ENCODE results near the gene ELF4.

Gene ELF4

DNA sequence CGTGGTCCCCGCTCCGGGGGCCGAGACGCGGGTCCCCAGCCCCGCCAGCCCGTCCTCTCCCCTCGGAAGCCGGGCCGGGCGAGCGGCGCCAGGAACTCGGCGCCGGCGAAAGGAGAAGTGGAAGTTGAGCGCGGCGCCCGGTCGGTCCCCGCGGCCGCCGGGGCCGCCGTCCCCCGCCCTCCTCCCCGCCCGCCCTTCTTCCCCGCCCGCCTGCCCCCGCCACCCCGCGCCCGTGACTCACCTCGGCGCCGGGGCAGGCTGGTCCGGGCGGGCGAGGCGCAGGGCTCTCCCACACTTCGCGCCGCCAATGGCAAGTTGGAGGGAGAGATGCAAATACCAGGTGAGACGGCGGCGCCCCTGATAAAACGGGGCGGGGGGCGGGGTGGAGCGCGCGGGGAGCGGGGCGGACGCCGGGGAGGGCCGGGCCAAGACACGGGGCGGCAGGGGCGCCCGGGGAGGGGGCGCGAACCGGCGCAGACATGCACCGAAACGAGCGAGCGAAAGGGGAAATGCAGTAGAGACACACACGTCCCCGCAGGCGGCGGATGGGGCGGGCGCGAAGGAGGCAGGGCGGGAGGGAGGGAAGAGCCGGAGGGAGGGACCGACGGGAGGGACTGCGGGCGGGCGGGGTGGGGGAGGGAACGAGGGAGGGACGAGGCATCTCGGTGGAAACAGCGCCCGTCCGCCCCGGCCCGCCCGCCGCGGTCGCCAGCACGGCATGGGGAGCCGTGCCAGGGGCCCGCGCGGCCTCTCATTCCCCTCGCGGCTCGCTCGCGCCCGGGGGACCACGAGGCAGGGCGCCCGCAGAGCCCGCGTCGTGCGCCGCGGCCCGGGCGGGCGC is at the start of gene ELF4:
Gene ELF4, minus strand, starts transcription at position 119 of the 841 bp plus-strand sequence. CDS start 29,167 bp downstream, outside the sequence.
- in situ Hi-C loops (cut with MboI; ENCODE audit: low sequenced_read_pairs), result no loop called here

DNA sequence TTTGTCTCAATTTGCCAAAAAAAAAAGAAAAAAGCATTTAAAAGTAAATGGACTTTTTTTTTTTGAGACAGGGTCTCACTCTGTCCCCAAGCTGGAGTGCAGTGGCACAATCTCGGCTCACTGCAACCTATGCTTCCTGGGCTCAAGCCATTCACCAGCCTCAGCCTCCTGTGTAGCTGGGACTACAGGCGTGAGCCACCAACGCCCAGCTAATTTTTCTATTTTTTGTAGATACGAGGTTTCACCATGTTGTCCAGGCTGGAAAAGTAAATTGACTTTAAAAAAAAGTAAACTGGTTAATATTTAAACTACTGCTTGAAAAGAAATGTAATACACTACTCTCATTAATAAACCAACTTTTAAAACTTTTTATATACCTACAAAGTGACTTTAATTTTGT is 49.5 kb upstream of the ELF4 start:
- in situ Hi-C loops (cut with MboI; ENCODE audit: low sequenced_read_pairs), result no loop called here

DNA sequence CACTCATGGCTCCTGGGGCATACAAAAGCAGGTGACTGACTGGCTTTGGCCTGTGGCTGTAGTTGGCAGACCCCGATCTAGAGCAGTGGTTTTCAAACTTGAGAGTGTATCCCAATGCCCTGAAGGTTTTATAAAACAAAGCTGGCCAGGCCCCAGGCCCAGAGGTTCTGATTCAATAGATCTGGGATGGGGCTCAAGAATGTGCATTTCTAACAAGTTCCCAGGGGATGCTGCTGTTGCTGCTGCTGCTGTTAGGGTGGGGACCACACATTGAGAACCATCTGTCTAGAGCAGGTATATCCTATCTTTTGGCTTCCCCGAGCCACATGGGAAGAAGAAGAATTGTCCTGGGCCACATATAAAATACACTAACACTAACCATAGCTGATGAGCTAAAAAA is 48.0 kb upstream of the ELF4 start:
- in situ Hi-C loops (cut with MboI; ENCODE audit: low sequenced_read_pairs), result no loop called here

DNA sequence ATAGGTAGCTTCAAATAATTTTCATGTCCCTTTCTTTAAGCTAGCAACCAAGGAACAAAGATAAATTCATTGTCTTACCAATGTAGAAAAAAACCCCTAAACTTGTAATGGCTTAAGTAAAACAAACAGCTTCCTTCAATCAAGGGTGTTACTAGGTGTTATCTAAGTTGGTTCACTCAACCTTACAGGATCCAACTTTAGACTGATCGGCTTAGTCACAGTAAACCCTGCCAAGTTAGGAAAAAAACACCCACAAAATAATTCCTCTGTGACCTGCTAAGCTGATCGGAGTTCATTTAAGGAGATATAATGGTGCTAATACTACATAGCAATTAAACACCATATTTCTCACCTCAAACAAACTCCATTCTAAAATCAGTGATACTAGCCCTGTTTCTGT is 45.3 kb upstream of the ELF4 start:
- in situ Hi-C loops (cut with MboI; ENCODE audit: low sequenced_read_pairs), result no loop called here

DNA sequence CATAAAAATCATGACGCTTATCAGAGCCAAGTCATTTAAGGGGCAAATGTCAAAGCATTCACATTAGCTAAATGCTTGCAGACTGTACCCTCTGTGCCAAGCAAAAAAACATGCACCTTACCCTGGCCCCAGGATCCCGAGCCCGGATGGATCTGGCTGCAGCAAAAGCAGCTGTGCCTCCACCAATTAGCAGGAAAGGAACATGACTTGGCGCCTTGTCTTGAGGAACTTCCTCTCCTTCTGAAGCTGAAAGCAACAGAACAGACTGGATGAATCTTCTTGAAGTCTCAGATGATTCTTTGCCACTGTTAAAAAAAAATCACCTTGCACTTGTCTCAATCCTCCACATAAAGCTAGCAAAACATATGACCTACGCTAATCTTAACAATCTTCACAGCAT is 37.3 kb upstream of the ELF4 start:
- in situ Hi-C loops (cut with MboI; ENCODE audit: low sequenced_read_pairs), result no loop called here

DNA sequence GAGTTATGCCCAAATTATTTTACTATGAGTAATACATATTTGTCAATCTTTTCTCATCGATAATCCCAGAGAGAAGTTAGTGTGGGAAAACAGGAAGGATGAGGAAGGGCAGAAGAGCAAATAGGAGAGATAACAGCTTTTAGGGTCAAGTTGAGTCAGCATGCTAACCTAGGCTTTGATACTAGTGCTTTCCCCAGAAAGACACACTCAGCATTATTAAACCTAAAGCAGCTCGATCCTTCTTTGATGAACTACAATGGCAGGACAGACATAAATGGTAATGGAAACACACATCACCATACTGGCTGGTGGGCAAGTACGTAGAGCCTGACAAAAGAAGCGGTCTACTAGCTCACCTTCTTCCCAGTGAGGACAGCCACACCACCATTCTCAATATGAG is 34.8 kb upstream of the ELF4 start:
- in situ Hi-C loops (cut with MboI; ENCODE audit: low sequenced_read_pairs), result no loop called here

DNA sequence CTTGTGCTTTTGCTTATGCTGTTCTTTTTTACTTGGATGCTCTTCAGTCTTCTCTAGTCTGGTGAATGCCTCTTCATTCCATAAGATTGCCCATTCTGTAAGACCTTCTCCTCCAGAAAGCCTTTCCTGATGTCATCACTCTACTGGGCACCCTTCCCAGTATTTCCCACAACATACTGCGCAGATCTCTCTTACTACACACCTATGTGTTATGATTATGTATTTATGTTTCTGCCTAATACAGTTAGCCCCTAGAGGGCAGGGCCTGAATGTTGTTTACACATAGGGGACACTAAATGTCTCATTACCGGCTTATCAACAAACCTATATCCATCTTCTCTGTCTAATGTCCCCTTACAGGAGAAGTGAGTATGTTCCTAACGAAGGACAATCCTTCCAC is 34.2 kb upstream of the ELF4 start:
- in situ Hi-C loops (cut with MboI; ENCODE audit: low sequenced_read_pairs), result no loop called here

DNA sequence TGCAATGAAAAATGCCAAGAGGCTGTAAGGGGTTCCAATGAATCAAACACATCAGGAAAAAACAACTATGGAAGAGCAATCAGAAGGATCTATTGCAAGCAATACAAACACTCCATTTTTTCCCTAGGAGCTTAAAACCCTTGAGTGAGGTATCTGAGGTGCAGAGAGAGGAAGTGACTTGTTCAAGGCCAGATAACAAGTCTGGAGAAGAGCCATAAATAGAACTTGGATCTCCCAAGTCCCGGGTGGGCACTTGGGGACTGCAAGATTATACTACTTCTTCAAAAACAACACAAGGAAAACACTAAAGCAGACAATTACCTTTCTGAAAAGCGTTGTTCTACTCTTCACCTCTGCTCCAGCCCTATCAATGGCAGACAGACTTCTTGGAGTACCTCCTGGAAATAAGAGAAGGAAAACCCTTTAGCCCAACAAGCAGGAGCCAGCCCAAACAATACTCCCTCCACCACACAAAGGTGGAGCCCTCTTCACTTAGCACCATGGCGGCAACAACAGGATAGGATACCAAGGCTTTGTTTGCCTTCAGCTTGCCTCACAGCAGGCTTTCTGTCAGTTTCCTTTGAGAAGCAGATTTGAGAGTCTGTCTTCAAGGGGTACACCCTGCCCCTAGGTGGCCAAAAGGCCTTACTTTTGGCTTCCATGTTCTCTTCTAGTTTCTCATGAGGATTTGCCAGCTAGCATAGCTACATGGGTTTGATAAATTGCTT is 29.3 kb upstream of the ELF4 start:
- in situ Hi-C loops (cut with MboI; ENCODE audit: low sequenced_read_pairs), result no loop called here

DNA sequence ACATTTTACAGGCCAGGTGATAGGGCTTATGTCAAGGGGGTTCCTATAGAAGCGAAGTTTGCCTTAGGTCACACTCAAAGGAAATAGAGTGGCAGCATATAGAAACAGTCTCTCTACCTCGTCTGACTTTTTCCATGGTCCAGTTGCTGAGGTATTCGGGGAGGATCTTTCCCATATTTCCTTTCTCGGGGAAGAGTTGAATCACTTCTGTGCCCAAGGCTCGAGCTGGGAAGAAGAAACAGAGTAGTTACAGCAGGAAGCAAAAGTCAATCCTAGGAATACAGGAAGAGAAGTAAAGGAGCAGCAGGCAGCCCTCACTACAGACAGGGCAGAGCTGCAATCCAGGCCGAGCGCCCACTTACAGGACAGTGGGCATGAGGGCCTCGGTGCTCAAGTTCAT is 26.7 kb upstream of the ELF4 start:
- in situ Hi-C loops (cut with MboI; ENCODE audit: low sequenced_read_pairs), result no loop called here

DNA sequence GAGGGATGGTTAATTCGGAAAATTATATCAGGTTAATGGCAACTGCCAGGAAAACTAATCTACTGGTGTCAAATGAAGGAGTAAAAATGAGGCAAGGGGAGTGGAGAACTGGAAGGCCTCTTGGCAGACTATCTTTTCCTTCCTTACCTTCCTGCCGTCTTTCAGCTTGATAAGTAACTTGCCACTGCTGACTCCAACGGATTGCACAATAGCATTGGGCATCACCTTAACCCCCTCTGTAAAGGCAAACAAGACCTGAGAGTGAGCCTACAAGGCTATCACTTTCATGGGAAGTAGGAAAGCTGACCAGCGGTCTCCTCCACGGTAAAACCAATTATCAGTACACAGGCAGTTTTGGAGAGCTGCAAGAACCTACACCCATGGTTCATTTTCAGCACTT is 26.2 kb upstream of the ELF4 start:
- in situ Hi-C loops (cut with MboI; ENCODE audit: low sequenced_read_pairs), result no loop called here

DNA sequence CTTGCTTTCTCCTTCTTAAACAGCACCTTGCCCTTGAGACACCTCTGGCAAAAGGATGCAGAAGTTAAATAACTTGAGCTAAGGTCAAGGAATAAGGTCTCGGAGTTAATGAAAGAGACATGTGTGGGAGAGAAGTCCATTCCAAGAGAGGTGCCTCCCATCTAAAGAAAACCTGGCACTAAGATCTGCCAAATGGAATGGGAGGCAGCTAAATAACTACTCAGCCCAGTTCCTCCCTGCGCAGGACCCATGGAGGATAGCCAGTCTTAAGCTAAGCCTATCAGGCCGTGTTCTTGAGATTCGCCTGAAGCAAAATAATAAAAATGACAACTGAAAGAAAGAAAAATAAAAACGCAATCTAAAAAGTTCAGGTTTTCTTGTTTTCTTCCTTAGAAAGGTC is 20.7 kb upstream of the ELF4 start:
- in situ Hi-C loops (cut with MboI; ENCODE audit: low sequenced_read_pairs), result no loop called here

DNA sequence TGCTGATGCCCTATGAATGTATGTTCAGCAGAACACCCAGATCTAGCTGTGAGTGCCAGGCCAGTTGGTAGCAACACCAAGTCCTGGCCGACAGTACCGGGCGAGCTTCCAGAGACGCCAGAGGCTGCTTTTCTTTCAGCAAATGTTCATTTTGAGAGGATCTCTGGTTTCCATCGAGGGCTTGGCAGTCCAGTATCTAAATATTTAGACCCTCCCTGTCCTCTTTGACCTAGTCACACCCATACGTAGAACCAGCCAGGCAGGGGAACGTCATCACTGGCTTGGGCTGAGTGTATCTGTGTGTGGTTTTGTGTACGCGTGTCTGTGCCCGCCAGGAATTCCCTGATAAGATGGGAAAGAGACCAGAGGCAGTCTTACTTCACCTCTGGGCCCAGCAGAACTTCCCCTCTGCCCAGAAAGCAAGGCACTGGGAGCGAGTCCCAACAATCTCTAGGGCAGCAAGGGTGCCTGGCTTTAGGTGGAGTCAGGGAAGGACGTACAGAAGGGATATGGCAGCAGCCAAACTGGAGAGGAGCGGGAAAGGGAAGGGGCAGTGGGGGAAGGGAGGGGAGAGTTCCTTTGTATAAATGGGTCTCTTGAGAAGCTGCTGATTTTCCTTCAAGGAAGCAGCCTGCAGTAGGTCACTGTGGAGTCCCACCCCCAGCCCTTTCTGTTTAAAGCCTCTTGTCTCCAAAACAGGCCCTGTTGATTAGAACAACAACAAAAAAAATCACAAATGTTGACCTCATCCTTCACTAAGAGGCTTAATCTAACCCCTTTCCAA is 15.0 kb upstream of the ELF4 start:
- in situ Hi-C loops (cut with MboI; ENCODE audit: low sequenced_read_pairs), result no loop called here

DNA sequence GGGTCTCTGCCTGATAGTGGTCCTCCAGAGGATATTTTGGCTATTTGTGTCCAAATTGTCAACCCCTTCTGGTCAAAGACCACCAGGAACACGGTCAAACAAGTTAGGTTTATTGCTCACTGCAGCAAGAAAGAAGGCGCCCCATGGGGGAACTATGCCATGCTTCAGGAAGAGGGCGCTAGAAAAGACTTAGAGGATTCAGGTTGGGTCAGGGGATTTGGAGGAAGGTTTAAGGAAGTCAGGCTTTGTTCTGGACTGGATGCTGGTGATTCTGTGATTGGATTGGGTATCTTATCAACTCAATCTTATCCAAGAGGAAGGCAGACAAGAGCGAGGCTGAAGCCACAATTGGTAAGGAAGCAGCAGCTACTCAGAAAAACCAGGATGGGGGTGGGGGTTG is 14.3 kb upstream of the ELF4 start:
- in situ Hi-C loops (cut with MboI; ENCODE audit: low sequenced_read_pairs), result no loop called here

DNA sequence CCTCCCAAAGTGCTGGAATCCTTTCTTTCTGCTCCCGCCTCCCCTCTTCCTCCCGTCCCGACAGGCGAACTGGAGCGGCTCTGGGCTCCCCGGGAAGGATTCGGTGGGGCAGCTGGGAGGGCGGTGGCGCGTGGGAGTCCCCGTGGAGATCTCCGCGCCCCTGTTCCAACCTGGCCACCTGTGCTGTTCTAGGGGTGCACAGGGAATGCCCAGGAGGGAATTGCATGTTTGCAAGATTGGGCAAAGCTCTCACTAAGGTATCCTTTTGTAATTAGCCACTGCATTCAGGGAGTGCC is 11.2 kb upstream of the ELF4 start:
- in situ Hi-C loops (cut with MboI; ENCODE audit: low sequenced_read_pairs), result no loop called here

DNA sequence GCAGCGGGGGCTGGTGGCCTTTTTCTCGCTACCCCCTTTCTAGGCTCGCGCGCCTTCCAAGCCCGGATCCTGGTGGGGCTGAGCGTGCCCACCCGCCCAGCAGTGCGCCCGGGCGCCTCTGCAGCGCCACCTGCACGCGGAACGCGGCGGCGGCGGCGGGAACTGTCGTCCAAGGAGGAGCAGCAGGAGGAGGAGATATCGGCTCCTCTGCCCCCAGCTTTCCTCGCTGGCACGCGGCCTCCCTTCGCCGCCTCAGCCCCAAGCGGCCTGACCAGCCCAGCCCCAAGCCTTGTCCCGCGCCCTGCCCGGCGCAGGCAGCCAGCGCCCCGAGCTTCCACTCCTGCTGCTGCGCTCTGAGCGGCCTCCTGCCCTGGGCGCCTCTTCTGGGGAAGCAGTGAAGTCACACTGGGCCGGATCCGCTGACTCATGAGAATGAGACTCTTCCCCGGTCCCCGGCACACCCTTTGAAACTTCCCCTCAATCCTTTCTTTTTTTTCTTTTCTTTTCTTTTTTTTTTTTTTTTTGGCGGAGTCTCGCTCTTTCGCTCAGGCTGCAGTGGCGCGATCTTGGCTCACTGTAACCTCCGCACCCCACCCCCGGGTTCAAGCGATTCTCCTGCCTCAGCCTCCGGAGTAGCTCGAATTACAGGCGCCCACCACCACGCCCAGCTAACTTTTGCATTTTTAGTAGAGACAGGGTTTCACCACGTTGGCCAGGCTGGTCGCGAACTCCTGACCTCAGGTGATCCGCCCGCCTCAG is 10.6 kb upstream of the ELF4 start:
- in situ Hi-C loops (cut with MboI; ENCODE audit: low sequenced_read_pairs), result no loop called here

DNA sequence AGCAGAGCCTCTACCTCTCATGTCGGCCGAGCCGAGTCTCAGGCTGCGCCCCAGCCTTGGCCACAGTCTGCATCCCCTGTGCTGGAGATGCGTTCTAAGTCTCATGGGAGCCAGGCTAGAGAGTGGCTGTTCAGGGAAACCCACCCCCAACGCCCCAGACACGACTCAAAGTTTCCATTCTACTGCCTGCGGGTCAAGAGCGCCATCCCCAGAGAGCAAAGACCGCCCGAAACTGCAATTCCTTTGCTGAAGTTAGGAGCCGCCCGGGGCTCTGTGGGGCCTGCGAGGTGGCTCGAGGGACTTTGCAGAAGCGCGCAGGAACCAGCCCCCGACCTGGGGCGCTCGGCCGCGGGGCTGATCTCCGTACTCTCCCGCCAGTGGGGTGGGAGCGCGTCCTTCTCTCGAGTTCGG is 10.0 kb upstream of the ELF4 start:
- in situ Hi-C loops (cut with MboI; ENCODE audit: low sequenced_read_pairs), result no loop called here

DNA sequence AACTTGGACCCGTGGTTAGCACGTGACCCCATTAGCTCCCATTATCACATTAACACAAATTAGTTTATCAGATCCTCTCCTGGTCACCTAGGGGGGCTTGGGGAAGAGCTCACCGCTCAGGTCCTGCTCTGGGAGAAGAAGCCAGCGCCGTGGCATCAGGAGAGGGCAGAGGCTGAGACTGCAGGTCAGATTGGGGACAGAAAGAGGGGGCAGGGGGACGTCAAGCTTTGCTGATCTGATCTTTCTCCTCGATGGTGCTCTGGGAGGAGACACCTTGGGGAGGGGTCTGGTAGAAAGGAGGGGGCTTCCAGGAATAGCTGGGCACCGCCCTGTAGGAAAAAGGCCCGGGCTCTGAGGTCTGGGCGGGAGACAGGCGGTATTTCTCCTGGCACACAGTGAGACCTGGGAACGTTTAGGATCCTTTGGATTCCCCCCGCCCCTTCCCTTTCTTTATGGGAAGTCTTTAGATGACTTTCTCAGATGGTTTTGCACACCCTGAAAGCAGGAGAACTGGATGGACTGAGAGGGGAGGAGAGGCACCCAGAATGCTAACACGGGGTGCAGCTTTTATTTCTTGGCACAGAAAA is 9.1 kb upstream of the ELF4 start:
- in situ Hi-C loops (cut with MboI; ENCODE audit: low sequenced_read_pairs), result no loop called here

DNA sequence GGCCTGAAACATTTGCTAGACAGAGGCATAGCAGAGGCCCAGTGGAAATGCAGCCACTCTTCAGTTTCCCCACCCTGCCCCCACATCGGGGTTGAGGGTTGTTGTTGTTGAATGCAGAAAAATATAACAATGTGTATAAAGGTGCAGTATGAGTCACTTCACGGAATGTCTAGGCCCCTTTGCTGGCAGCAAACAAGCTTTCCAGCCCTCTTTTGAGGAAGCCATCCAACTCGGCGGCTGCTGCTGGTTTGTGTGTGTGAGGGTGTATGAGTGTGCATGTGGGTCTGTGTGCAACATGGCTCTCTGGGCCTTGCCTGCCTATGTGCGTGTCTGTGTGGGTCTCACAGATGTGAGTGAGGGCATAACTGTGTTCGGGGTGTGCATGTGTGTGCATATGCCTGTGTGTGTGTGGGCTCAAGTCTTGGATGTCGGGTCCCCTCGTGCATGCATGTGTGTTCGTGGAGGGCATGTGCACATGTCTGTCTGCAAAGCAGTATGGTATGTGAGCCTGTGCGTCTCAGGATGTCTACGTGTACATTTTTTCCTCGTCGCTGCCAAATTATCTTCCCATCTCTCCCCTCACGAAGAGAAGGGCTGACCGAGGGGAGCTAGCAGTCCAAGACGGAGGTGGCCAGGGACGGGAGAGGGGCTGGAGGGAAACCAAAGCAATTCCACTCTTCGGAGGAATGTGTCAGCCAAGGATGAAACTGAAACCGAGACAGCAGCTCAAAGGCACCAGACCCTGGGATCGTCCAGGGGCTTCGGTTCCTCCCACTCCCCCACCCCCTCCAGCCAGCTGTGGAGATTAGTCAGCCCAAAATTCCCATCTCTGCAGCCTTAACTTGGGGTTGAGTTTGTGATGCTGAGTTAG is 8.4 kb upstream of the ELF4 start:
- in situ Hi-C loops (cut with MboI; ENCODE audit: low sequenced_read_pairs), result no loop called here

DNA sequence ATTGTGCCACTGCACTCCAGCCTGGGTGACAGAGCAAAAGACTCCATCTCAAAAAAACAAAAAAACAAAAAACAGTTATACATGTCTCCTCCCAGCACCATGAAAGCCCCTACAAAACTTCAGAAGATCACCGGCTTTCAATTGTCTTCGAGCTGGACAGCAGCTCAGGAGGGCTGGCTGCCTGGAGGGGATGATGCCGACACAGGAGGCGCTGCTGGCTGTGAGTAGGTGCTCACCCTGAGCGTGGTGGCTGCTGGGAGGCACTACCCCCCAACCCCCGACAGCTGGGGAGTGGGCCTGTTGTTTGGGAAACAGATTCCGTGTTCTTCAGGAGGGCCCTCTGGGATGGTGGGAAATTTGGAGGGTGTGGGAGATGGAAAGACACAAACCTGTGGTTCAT is 6.9 kb upstream of the ELF4 start:
- in situ Hi-C loops (cut with MboI; ENCODE audit: low sequenced_read_pairs), result no loop called here
